T-cell (primary cell): ENCODE results near the gene COL15A1. TPM values are rescaled to one million over a fixed set of nuclear protein-coding genes. Genes with fewer than 3 reads are reported as not detected.
A peak's percentile ranks its signal among the peaks of the same experiment; 100 is the strongest.

ENCODE experiments used
- ATAC-seq, 4 experiments: fragments of 200-7000 bp in 3 of 4; fragments of 150-1000 bp in 1 of 4; cut with Tn5 transposase; replicated peaks in 1 of 4; 1 replicate in 3 of 4; 2 replicates in 1 of 4; pipeline ENCODE4 v1.10.0; 2021; ENCODE audit warnings: moderate library complexity in 3 of 4, mild to moderate bottlenecking in 2 of 4, moderate number of reproducible peaks in 1 of 4
- CTCF ChIA-PET, 2 donors: fragments of 300-600 bp; sonication (Branson Sonifier 250); formaldehyde crosslinking; loops; one replicate each; lab custom pipeline; 2022; ENCODE audit warnings: antibody characterized with exemption in 2 of 2; lab: Charles Lee
- POLR2A ChIA-PET, 2 donors: fragments of 300-600 bp; sonication (Branson Sonifier 250); formaldehyde crosslinking; loops; one replicate each; lab custom pipeline; 2022; ENCODE audit warnings: antibody characterized with exemption in 2 of 2; lab: Charles Lee
- DNase-seq, 35 experiments: peaks; one replicate each; pipeline versions ENCODE4 v3.0.0 to v3.0.0-alpha.2; 2013 to 2023
- H3K27ac ChIP-seq: one replicate; pipeline ENCODE4 v1.5.1; 2013; ENCODE audit warnings: low read length
- H3K27me3 ChIP-seq, 2 experiments: replicated peaks in 1 of 2; 1 replicate in 1 of 2; 2 replicates in 1 of 2; pipeline versions ENCODE4 v1.6.1 to v1.7.0; 2013; ENCODE audit warnings: low read length in 1 of 2, mixed read lengths in 1 of 2; ENCODE audit not compliant: control insufficient read depth in 2 of 2, insufficient read depth in 2 of 2; ENCODE audit errors: extremely low read depth in 1 of 2
- H3K36me3 ChIP-seq, 2 donors: 1 replicate in 1 of 2; 2 replicates in 1 of 2; pipeline versions ENCODE4 v1.6.1 to v1.7.0; 2013; ENCODE audit warnings: low read length in 1 of 2; ENCODE audit not compliant: control insufficient read depth in 2 of 2, insufficient read depth in 1 of 2; ENCODE audit errors: extremely low read depth in 1 of 2
- H3K4me1 ChIP-seq, 2 experiments: 1 replicate in 1 of 2; 2 replicates in 1 of 2; pipeline versions ENCODE4 v1.6.1 to v1.7.0; 2013; ENCODE audit warnings: low read length in 2 of 2, mixed read lengths in 1 of 2; ENCODE audit not compliant: insufficient read depth in 2 of 2, control insufficient read depth in 1 of 2; ENCODE audit errors: extremely low read depth in 1 of 2
- H3K4me3 ChIP-seq, 2 donors: 1 replicate in 1 of 2; 2 replicates in 1 of 2; pipeline versions ENCODE4 v1.5.1 to v1.7.0; 2013; ENCODE audit warnings: mild to moderate bottlenecking in 2 of 2, low read length in 1 of 2, moderate library complexity in 1 of 2; ENCODE audit not compliant: control insufficient read depth in 1 of 2; ENCODE audit errors: extremely low read depth in 1 of 2
- H3K9me3 ChIP-seq: 2 replicates; pipeline ENCODE4 v1.7.0; 2013
- H3K27ac Mint-ChIP-seq, 2 donors: one replicate each; pipeline ENCODE4 v1.8.0; 2020 to 2021; ENCODE audit warnings: mild to moderate bottlenecking in 2 of 2, mixed read lengths in 2 of 2
- H3K27me3 Mint-ChIP-seq, 2 donors: one replicate each; pipeline ENCODE4 v1.8.0; 2021 to 2022; ENCODE audit warnings: mixed read lengths in 2 of 2
- H3K36me3 Mint-ChIP-seq: one replicate; pipeline ENCODE4 v1.8.0; 2021; ENCODE audit warnings: mixed read lengths
- H3K4me1 Mint-ChIP-seq, 3 donors: one replicate each; pipeline ENCODE4 v1.8.0; 2020 to 2022; ENCODE audit warnings: mixed read lengths in 3 of 3, mild to moderate bottlenecking in 1 of 3
- H3K4me3 Mint-ChIP-seq, 3 donors: one replicate each; pipeline ENCODE4 v1.8.0; 2020 to 2022; ENCODE audit warnings: mild to moderate bottlenecking in 3 of 3, mixed read lengths in 3 of 3, moderate library complexity in 3 of 3
- H3K9me3 Mint-ChIP-seq, 3 donors: one replicate each; pipeline ENCODE4 v1.8.0; 2020 to 2022; ENCODE audit warnings: mixed read lengths in 3 of 3
- WGBS: methylation state at CpG from one replicate; pipeline ENCODE4 v1.1.5; 2013; ENCODE audit warnings: missing lambda C conversion rate; ENCODE audit not compliant: insufficient coverage; 5-methylcytosine and 5-hydroxymethylcytosine counted together
- total RNA-seq, 35 experiments: library from RNA in 6 of 35; stranded (reverse) in 6 of 35; fragments of 120-200 nt in 1 of 35; gene quantifications; one replicate each; pipeline versions ENCODE4 v1.2.1 to v1.2.4 and lab custom pipeline; 2013 to 2026

Gene COL15A1
- total RNA-seq, 5 donors from 2014 or later (not counting 1 experiment from before 2014, with no cell fraction given) = 0.15 to 0.20 (median 0.19) TPM; not detected in 2

- peak overlapping the region; percentile 1 to 50 for H3K4me3 ChIP-seq
These were observed 115.5 kb downstream of the COL15A1 start for GRCh38 chr9:99058964-99059921.

GRCh38 chr9:99060621-99061020, 116.9 kb downstream of the COL15A1 start:
- H3K27ac Mint-ChIP-seq = peak overlapping the region; percentile 19 to 21
- POLR2A ChIA-PET = interaction anchor here in 1 of 2 donors (0.9 kb wide), 1 partner anchor 68 kb away, joined by 4 read pairs; no protein-coding TSS in a partner anchor
- H3K27me3 Mint-ChIP-seq = no peaks in the 10 kb centered on the region
- H3K9me3 Mint-ChIP-seq = no peaks in the 10 kb centered on the region
- H3K36me3 Mint-ChIP-seq = no peaks in the 10 kb centered on the region
- no peak overlapping the region for H3K4me3 Mint-ChIP-seq
- Histone ChIP-seq H3K36me3 (no peaks in the 10 kb centered on the region), H3K4me3 (no peak overlapping the region), H3K9me3 (no peaks in the 10 kb centered on the region), H3K27ac (peak overlapping the region; percentile 26), H3K4me1 (peaks cover 33 to 51% of the 10 kb centered on the region in 2 experiments), H3K27me3 (no peaks in the 10 kb centered on the region)
- no CpG with 5 or more reads among the region's 2 CpGs for WGBS
- peaks cover 77 to 84% (median 81%) of the 10 kb centered on the region in 3 donors for H3K4me1 Mint-ChIP-seq
- DNase-seq (no peak), ATAC-seq (no peak)
- CTCF ChIA-PET = interaction anchor here in 1 of 2 donors (0.9 kb wide), 1 partner anchor 15 kb away, joined by 3 read pairs; no protein-coding TSS in a partner anchor

More at GRCh38 chr9:99058964-99059921, 115.5 kb downstream of the COL15A1 start:
- ChIA-PET CTCF (interaction anchor here in 1 of 2 donors (0.8 kb wide), 2 partner anchors 33 to 74 kb away, joined by 3 read pairs; no protein-coding TSS in a partner anchor), POLR2A (interaction anchor here in 1 of 2 donors (0.6 to 1.3 kb wide), 2 partner anchors 44 to 59 kb away, joined by 3 to 4 read pairs; no protein-coding TSS in a partner anchor)
- DNase-seq (peak in 5 of 35 experiments; percentile 10 to 42 (median 22)), ATAC-seq (peak; percentile 59 to 68 (median 64))
- H3K9me3 Mint-ChIP-seq = no peaks in the 10 kb centered on the region
- Histone ChIP-seq H3K4me1 (peaks cover 33 to 64% of the 10 kb centered on the region in 2 experiments), H3K27me3 (no peaks in the 10 kb centered on the region), H3K27ac (peak overlapping the region; percentile 65), H3K9me3 (no peaks in the 10 kb centered on the region), H3K36me3 (no peaks in the 10 kb centered on the region)
- peak overlapping the region; percentile 28 to 87 (median 75) for H3K4me3 Mint-ChIP-seq
- WGBS = 24% methylated on average over 4 of the region's 8 CpGs
- no peaks in the 10 kb centered on the region for H3K27me3 Mint-ChIP-seq
- no peaks in the 10 kb centered on the region for H3K36me3 Mint-ChIP-seq
- H3K27ac Mint-ChIP-seq = peak overlapping the region; percentile 64 to 86
- peaks cover 80 to 86% (median 81%) of the 10 kb centered on the region in 3 donors for H3K4me1 Mint-ChIP-seq

- no peaks in the 10 kb centered on the region for H3K9me3 Mint-ChIP-seq
- no peaks in the 10 kb centered on the region for H3K36me3 ChIP-seq
- H3K4me3 ChIP-seq = no peak overlapping the region
- CTCF ChIA-PET = interaction anchor here in 1 of 2 donors (0.6 kb wide), 1 partner anchor 63 kb away, joined by 4 read pairs; no protein-coding TSS in a partner anchor
- peaks cover 59 to 76% (median 67%) of the 10 kb centered on the region in 3 donors for H3K4me1 Mint-ChIP-seq
- no peak overlapping the region for H3K27ac Mint-ChIP-seq
- no peaks in the 10 kb centered on the region for H3K27me3 ChIP-seq
- no peaks in the 10 kb centered on the region for H3K36me3 Mint-ChIP-seq
- no CpG with 5 or more reads among the region's 1 CpG for WGBS
- DNase-seq = no peak
- no peaks in the 10 kb centered on the region for H3K27me3 Mint-ChIP-seq
- no peak for ATAC-seq
- POLR2A ChIA-PET = no interaction called here
- H3K4me3 Mint-ChIP-seq = no peak overlapping the region
- H3K9me3 ChIP-seq = no peaks in the 10 kb centered on the region
- H3K27ac ChIP-seq = no peak overlapping the region
- H3K4me1 ChIP-seq = peaks cover 24 to 32% of the 10 kb centered on the region in 2 experiments
These were observed 118.8 kb downstream of the COL15A1 start for GRCh38 chr9:99062549-99062948.

- H3K9me3 Mint-ChIP-seq = no peaks in the 10 kb centered on the region
- DNase-seq (no peak), ATAC-seq (no peak)
- Histone ChIP-seq H3K9me3 (no peaks in the 10 kb centered on the region), H3K36me3 (no peaks in the 10 kb centered on the region), H3K27ac (no peak overlapping the region), H3K4me1 (peaks cover 15 to 23% of the 10 kb centered on the region in 2 experiments), H3K27me3 (no peaks in the 10 kb centered on the region), H3K4me3 (no peak overlapping the region)
- no peaks in the 10 kb centered on the region for H3K36me3 Mint-ChIP-seq
- H3K4me1 Mint-ChIP-seq = peaks cover 53 to 70% (median 61%) of the 10 kb centered on the region in 3 donors
- H3K27ac Mint-ChIP-seq = no peak overlapping the region
- ChIA-PET POLR2A (no interaction called here), CTCF (no interaction called here)
- WGBS = 100% methylated on average over 1 of the region's 1 CpG
- no peaks in the 10 kb centered on the region for H3K27me3 Mint-ChIP-seq
- no peak overlapping the region for H3K4me3 Mint-ChIP-seq
These were observed 119.8 kb downstream of the COL15A1 start for GRCh38 chr9:99063522-99063921.

GRCh38 chr9:99066571-99066970, 122.9 kb downstream of the COL15A1 start:
- ATAC-seq (no peak), DNase-seq (no peak)
- H3K27me3 Mint-ChIP-seq = no peaks in the 10 kb centered on the region
- no peak overlapping the region for H3K27ac ChIP-seq
- H3K36me3 ChIP-seq = no peaks in the 10 kb centered on the region
- ChIA-PET CTCF (interaction anchor here (0.6 to 0.8 kb wide), 3 partner anchors 66 to 74 kb away, joined by 3 to 9 read pairs (median 5); no protein-coding TSS in a partner anchor), POLR2A (no interaction called here)
- WGBS = 86% methylated on average over 1 of the region's 3 CpGs
- no peak overlapping the region for H3K4me3 Mint-ChIP-seq
- no peaks in the 10 kb centered on the region for H3K9me3 ChIP-seq
- H3K4me3 ChIP-seq = no peak overlapping the region
- no peaks in the 10 kb centered on the region for H3K9me3 Mint-ChIP-seq
- peaks cover 16 to 19% of the 10 kb centered on the region in 2 experiments for H3K4me1 ChIP-seq
- no peaks in the 10 kb centered on the region for H3K36me3 Mint-ChIP-seq
- peak overlapping the region in 1 of 2 donors; percentile 11 for H3K27ac Mint-ChIP-seq
- H3K27me3 ChIP-seq = no peaks in the 10 kb centered on the region
- H3K4me1 Mint-ChIP-seq = peaks cover 62 to 74% (median 62%) of the 10 kb centered on the region in 3 donors

GRCh38 chr9:99069075-99069474, 125.4 kb downstream of the COL15A1 start:
- POLR2A ChIA-PET = no interaction called here
- H3K36me3 Mint-ChIP-seq = no peaks in the 10 kb centered on the region
- CTCF ChIA-PET = no interaction called here
- no peaks in the 10 kb centered on the region for H3K9me3 ChIP-seq
- no peaks in the 10 kb centered on the region for H3K27me3 ChIP-seq
- H3K4me1 Mint-ChIP-seq = peaks cover 42 to 59% (median 56%) of the 10 kb centered on the region in 3 donors
- no peaks in the 10 kb centered on the region for H3K36me3 ChIP-seq
- no peak overlapping the region for H3K4me3 ChIP-seq
- WGBS = no CpG with 5 or more reads among the region's 1 CpG
- DNase-seq (no peak), ATAC-seq (peak; percentile 15 to 57 (median 54))
- H3K27me3 Mint-ChIP-seq = no peaks in the 10 kb centered on the region
- peak overlapping the region in 1 of 3 donors; percentile 15 for H3K4me3 Mint-ChIP-seq
- H3K27ac Mint-ChIP-seq = peak overlapping the region; percentile 87 to 93
- H3K4me1 ChIP-seq = peaks cover 16 to 19% of the 10 kb centered on the region in 2 experiments
- peak overlapping the region; percentile 68 for H3K27ac ChIP-seq
- no peaks in the 10 kb centered on the region for H3K9me3 Mint-ChIP-seq
